Epithelial cell of proximal tubule (primary cell): Measurements from ENCODE around the gene CEP95. TPM values are rescaled to one million over a fixed set of nuclear protein-coding genes. Genes with fewer than 3 reads are reported as not detected.
"Not testable (repeated sequence)": the region's sequence is repeated elsewhere in the genome, so short reads cannot be mapped to it uniquely, and the experiment has no call there.

Experiments
- DNase-seq: peaks from one replicate; pipeline ENCODE4 v3.0.0-alpha.2; 2011; ENCODE audit warnings: low read depth
- H3K4me3 ChIP-seq: 2 replicates; pipeline ENCODE4 v1.5.1; 2011; ENCODE audit warnings: low read depth, mild to moderate bottlenecking, low read length
- CTCF ChIP-seq: conservative IDR thresholded peaks from 2 replicates; pipeline ENCODE4 v1.5.1; 2012; ENCODE audit warnings: low read depth, mild to moderate bottlenecking, low read length
- total RNA-seq: library from RNA; depleted of rRNA; stranded (reverse); fragments of >200 nt; gene quantifications from 2 replicates; pipeline ENCODE4 v1.2.3, GENCODE V29; 2015

The CEP95 gene
- 11.6 and 21.4 TPM in 2 replicates for total RNA-seq

- DNase-seq = no peak
- TF ChIP-seq CTCF = no peak
- H3K4me3 ChIP-seq = peak within 1 kb of the TSS; percentile 90
Observed at GRCh38 chr17:64506576-64507412, at the start of gene CEP95. Gene CEP95 (plus strand): TSS chr17:64506977. CDS start chr17:64507098, 121 bp downstream.

- H3K4me3 ChIP-seq = no peak overlapping the region
- no peak for TF ChIP-seq CTCF
- no peak for DNase-seq
Observed at GRCh38 chr17:64457156-64457555, 49.6 kb upstream of the CEP95 start.

- DNase-seq = no peak
- no peak for TF ChIP-seq CTCF
- no peak overlapping the region for H3K4me3 ChIP-seq
Observed at GRCh38 chr17:64458756-64459155, 48.0 kb upstream of the CEP95 start.

- peak; percentile 32 for DNase-seq
- TF ChIP-seq CTCF = no peak
- H3K4me3 ChIP-seq = no peak overlapping the region
Observed at GRCh38 chr17:64459284-64459747, 47.5 kb upstream of the CEP95 start.

- H3K4me3 ChIP-seq, DNase-seq: not testable (repeated sequence)
Observed at GRCh38 chr17:64459818-64460217, 47.0 kb upstream of the CEP95 start.

GRCh38 chr17:64460955-64461354 is 45.8 kb upstream of the CEP95 start:
- no peak overlapping the region for H3K4me3 ChIP-seq
- TF ChIP-seq CTCF = no peak
- no peak for DNase-seq

GRCh38 chr17:64461788-64462187 is 45.0 kb upstream of the CEP95 start:
- TF ChIP-seq CTCF = no peak
- no peak for DNase-seq
- H3K4me3 ChIP-seq = no peak overlapping the region
